Testis (tissue), 3 donors: ENCODE results near the gene RRP1B. TPM values are rescaled to one million over a fixed set of nuclear protein-coding genes. Genes with fewer than 3 reads are reported as not detected.

Experiments used
- DNase-seq: peaks from one replicate; pipeline ENCODE4 v3.0.0-alpha.2; 2019
- H3K27ac ChIP-seq, 2 donors: fragments of 200-600 bp; sonication (generic); one replicate each; pipeline ENCODE4 v1.5.1; 2019
- H3K27me3 ChIP-seq: fragments of 200-600 bp; sonication (generic); one replicate; pipeline ENCODE4 v1.5.1; 2019
- H3K36me3 ChIP-seq: fragments of 200-600 bp; sonication (generic); one replicate; pipeline ENCODE4 v1.5.1; 2017; ENCODE audit warnings: low read depth; ENCODE audit errors: missing control alignments
- H3K4me1 ChIP-seq: fragments of 200-600 bp; sonication (generic); one replicate; pipeline ENCODE4 v1.5.1; 2019
- H3K4me3 ChIP-seq, 2 donors: fragments of 200-600 bp; sonication (generic); one replicate each; pipeline ENCODE4 v1.5.1; 2017 to 2019
- H3K9me3 ChIP-seq: fragments of 200-600 bp; sonication (generic); one replicate; pipeline ENCODE4 v1.5.1; 2017
- CTCF ChIP-seq, 3 experiments: fragments of 450-650 bp in 2 of 3; fragments of 200-600 bp in 1 of 3; sonication (generic) in 1 of 3; IDR thresholded peaks; one replicate each; pipeline ENCODE4 v1.5.1; 2016 to 2019; ENCODE audit warnings: antibody characterized with exemption in 3 of 3, mild to moderate bottlenecking in 2 of 3, moderate library complexity in 1 of 3
- POLR2A ChIP-seq: fragments of 450-650 bp; IDR thresholded peaks from one replicate; pipeline ENCODE4 v1.6.1; 2017; ENCODE audit warnings: antibody characterized with exemption, mild to moderate bottlenecking, moderate library complexity
- WGBS, 2 donors: methylation state at CpG; one replicate each; pipeline ENCODE4 v1.1.5; 2018; 5-methylcytosine and 5-hydroxymethylcytosine counted together
- intact Hi-C: fragments of 100-400 bp; cut with DNase I; formaldehyde crosslinking; loops from one replicate; pipeline ENCODE4 v1.15.1; 2023; ENCODE audit warnings: low total_unique reads
- polyA plus RNA-seq: library from polyadenylated mRNA; stranded (reverse); fragments of 350-450 nt; fragmentation: Illumina TruSeq; extraction: RNeasy Lipid Tissue Mini Kit (QIAGEN cat#74804); gene quantifications from one replicate; pipeline ENCODE4 v1.2.3, GENCODE V29; 2014; ENCODE audit warnings: low read depth, low replicate concordance; ENCODE audit not compliant: insufficient read depth
- total RNA-seq, 2 donors: library from RNA; depleted of rRNA; stranded (reverse); fragments of >200 nt; gene quantifications; one replicate each; pipeline ENCODE4 v1.2.3, GENCODE V29; 2016

The RRP1B gene
- total and polyA plus RNA-seq, 3 donors from 2014 or later: 27.8 to 48.6 (median 44.8) TPM

GRCh38 chr21:43731891-43732711, 72.7 kb downstream of the RRP1B start:
- Histone ChIP-seq H3K27ac (peak overlapping the region; percentile 64 to 87), H3K9me3 (no peaks in the 10 kb centered on the region), H3K36me3 (no peaks in the 10 kb centered on the region), H3K4me1 (peaks cover 75% of the 10 kb centered on the region), H3K4me3 (no peak overlapping the region), H3K27me3 (no peaks in the 10 kb centered on the region)
- 66% methylated on average over 22 to 23 of the region's 23 CpGs for WGBS, 2 donors
- DNase-seq: no peak
- intact Hi-C loops: no loop called here
- TF ChIP-seq CTCF (IDR thresholded peaks at IDR 0.05) (no peak), POLR2A (no peak)

- Histone ChIP-seq H3K4me3 (no peak overlapping the region), H3K4me1 (peaks cover 75% of the 10 kb centered on the region), H3K27me3 (no peaks in the 10 kb centered on the region), H3K27ac (peak overlapping the region; percentile 84 to 87), H3K36me3 (no peaks in the 10 kb centered on the region), H3K9me3 (no peaks in the 10 kb centered on the region)
- TF ChIP-seq CTCF (IDR thresholded peaks at IDR 0.05) (no peak), POLR2A (no peak)
- intact Hi-C loops: no loop called here
- no peak for DNase-seq
- WGBS, 2 donors: 58 to 71% methylated on average over 10 of the region's 10 CpGs
Measured at GRCh38 chr21:43733060-43733459, 73.7 kb downstream of the RRP1B start.

GRCh38 chr21:43733529-43734071, 74.2 kb downstream of the RRP1B start:
- Histone ChIP-seq H3K9me3 (no peaks in the 10 kb centered on the region), H3K27ac (peak overlapping the region; percentile 84 to 87), H3K36me3 (no peaks in the 10 kb centered on the region), H3K4me3 (no peak overlapping the region), H3K27me3 (no peaks in the 10 kb centered on the region), H3K4me1 (peaks cover 76% of the 10 kb centered on the region)
- intact Hi-C loops: no loop called here
- peak; percentile 59 for DNase-seq
- 55 to 56% methylated on average over 13 to 15 of the region's 15 CpGs for WGBS, 2 donors
- TF ChIP-seq CTCF (IDR thresholded peaks at IDR 0.05) (no peak), POLR2A (no peak)

GRCh38 chr21:43734131-43734927, 75.0 kb downstream of the RRP1B start:
- Histone ChIP-seq H3K27ac (peak overlapping the region; percentile 84 to 87), H3K36me3 (no peaks in the 10 kb centered on the region), H3K27me3 (no peaks in the 10 kb centered on the region), H3K4me3 (no peak overlapping the region), H3K4me1 (peaks cover 75% of the 10 kb centered on the region), H3K9me3 (no peaks in the 10 kb centered on the region)
- no peak for TF ChIP-seq POLR2A
- no peak for TF ChIP-seq CTCF (IDR thresholded peaks at IDR 0.05)
- no peak for DNase-seq
- intact Hi-C loops: no loop called here
- 42 to 68% methylated on average over 18 to 25 of the region's 25 CpGs for WGBS, 2 donors
